ENCODE measurements around the gene GNG4.
"Not testable (repeated sequence)": the region's sequence is repeated elsewhere in the genome, so short reads cannot be mapped to it uniquely, and the experiment has no call there.

The GNG4 gene

DNA sequence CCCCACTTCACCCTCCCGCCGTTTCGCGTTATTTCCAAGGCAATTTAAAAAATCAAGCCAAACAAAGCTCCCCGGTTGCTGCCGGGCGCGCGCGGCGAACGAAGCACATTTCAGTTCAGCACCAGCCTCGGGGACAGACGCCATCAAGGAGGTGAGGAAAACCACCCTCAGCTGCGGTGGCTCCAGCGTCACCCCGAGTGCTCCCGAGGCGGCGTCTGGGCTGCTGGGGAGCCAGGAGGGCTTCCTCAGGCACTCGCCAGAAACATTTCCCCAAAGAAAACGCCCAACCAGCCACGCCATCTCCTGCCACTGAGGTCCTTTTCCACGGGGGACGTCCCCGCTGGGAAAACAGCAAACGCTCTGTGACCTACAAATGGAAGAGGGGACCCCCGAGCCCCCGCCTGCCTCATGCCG, 623 bp downstream of the GNG4 start:
- DNase-seq = peak; percentile 39

DNA sequence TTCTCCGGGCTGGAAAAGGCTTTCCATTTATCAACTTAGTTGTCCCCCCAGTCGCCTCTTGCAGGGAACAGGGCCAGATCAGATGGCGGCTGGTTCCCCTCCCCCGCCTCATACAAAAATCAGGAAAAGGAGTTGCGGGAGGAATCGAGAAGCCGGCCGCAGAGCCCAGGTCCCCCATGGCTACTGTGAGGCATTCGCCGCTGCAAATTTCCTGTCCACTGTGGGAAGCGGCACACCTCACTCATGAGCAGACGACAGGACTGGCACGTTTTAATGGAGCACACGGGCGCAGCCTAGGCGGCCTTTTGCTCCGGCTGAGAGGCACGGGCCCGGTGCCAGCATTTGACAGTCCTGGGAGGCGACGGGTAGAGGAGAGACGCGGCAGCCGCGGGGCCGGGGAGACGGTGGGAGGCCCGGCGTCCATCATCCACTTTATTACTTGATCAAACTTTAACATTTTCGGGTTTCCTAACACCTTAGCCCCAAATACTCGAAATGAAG, 1.1 kb downstream of the GNG4 start:
- DNase-seq = no peak

DNA sequence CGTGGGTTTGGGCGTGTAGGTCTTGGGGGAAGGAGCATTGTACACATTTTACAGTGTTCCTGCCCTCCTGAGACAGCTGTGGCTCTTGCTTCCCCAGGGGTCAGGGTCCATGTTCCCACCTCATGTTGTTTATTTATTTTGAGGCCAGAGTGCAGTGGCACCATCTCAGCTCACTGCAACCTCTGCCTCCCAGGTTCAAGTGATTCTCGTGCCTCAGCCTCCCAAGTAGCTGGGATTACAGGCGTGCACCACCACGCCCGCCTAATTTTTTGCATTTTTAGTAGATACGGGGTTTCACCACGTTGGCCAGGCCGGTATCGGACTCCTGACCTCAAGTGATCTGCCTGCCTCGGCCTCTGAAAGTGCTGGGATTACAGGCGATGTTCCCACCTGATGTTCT, 2.0 kb downstream of the GNG4 start:
- DNase-seq = not testable (repeated sequence)

DNA sequence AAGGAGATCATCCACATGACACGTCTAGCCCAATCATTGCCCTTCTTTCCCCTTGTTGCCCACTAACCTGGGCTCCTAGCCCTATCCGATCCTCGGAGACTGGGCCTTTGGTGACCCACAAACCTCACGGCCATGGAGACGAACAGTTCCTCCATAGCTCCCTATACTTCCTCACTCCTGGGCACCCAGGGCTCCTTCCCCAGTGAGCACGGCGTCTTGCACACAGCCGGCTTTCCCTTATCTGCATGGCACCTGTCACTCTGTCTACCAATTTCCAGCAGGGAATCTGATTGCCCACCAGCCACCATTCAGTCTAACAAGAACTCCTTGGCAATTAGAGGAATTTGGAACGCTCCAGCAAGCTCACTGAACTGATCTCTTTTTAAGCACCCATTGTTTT, 3.1 kb downstream of the GNG4 start:
- no peak for DNase-seq

DNA sequence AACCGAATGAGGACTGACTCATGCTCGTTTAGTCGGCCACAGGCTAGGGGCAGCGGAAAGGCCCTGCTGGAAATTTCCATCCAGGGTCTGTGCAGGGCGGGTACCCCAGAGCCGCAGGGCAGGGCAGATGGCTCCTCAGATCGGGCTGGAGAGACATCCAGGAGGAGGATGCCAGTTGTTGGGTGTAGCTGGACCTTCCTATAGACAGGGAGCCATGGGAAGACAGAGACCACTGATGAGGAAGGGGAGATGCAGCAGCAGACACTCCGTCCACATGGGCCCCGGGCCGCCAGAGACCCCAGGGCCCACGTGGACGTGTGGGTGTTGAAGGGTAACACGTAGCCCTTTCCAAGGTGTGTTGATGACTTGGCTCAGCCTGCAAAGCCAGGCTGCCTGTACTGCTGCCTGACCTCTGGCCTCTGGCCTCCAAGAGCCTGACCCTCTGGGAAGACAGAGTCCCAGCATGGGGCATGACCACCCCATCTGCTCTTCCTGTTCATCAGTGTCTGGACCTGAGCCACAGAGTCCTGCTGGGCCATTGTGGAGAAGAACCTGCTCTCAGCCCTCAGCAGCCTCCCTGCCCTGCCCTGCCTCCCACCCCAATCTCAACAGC, 4.8 kb downstream of the GNG4 start:
- no peak for DNase-seq

DNA sequence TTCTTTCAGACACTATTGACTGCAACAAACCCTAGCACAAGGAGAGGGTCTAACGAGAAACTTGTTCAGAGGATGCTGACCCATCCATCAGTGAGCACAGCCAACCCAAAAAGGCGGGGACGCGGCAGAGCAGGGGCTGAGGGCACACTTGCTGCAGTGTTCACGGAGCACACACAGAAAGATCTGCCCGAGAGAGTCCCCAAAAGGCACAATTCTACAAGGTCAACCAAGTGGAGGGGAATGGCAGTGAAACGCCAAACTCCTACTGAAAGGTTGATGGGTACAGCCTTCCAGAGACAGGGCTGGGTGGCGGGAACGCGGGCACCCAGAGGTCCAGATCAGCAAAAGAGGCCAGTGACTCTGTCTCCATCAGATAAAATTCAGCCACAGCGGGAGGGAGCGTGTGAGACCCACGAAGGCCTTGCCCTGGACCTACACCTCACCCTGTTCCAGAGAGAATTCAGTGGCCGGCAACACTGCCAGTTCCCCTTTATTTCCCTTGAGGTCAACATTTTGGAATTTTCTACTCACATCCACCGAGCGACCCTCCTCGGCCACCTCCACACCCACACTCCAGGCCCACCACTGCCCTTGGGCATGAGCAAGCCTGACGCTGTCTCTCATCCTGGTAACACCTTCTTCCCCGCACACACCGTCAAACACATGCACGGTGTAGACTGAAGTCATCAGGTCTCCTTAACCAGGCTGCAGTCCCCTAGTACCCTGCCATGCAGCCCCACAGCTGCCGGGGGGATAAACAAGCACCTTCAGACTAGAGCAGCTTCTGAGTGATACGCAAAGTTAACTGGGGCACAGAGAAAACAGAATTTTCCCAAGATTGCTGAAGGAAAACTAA, 5.5 kb downstream of the GNG4 start:
- no peak for DNase-seq

DNA sequence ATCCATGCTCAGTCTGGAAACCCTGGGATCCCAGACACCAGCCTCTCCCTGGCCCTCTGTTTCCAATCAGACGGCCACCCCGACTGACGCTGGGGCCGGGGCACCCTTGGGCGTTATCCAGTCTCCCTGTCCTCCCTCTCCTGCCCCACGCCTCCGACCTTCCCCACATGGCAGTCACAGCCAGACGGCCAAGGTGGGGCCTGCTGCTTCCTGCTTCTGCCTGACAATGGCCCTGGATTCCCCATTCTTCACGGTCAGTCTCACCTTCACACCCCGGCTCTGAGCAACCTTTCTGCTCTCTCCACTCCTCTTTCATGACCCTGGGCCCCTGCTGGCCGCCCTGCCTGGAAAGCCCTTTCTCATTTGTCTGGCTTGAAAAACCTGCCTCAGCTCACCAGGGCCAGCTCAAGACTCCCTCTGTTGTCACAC, 6.6 kb downstream of the GNG4 start:
- no peak for DNase-seq

DNA sequence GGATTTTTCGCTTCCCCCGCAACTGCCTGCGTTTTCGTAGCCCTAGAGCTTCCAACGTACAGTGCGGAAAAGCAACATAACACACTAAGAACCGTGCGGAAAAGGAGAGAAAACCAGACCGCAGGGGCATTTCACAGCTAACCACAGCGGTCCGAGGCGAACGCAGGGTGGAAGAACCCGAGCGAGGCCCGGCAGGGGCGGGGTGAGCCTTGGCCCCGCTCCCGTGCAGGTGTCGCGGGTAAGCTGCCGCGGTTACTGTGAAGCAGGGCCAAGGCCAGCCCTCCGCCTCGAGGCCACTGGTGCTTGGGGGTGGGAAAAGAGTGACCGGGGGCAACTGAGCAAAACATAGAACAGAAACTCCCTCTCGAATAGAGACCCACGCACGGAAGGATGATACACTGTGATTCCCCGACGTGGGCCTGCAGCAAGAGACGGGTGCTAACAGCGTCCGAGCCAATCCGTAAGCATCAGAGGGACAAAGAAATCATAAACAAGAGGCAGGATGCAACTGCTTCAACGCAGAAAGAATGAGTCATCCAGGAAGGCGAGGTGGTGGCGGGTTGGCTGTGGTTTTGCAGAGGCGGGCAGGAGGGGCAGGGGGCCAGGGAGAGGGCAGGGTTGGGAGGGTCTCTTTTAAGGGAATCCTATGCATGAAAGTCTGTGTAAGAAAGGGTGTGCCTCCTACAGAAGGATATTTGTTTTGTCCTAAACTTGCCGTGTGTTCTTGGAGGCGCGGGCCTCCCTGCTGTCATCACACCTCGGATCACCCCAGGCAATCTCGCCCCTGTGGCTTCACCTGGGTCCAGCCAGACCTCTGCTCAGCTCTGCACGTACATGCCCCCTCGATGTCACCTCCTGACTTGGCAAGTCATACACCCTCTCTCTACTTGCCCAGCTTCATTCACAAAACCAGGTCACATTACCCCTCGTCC, 7.3 kb downstream of the GNG4 start:
- DNase-seq = peak; percentile 68

DNA sequence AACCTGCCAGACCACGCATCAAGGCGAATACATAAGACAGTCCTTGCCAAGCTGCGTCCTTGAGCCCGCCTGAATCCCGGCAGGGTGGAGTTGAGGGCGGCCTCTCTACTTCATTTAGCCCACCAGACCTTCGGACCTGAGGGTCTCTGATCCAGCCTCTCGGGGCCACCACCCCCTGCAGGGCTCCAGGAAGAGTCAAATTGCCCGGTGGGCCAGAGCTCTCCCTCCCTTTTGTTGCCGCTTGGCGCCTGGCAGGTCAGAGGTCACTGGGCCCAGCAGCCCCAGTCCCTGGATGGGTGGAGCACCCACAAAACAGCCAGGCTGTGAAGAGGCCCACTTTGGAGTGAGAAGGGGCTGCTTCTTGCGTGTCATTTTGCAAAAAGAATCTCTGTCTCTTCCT, 9.0 kb downstream of the GNG4 start:
- no peak for DNase-seq

DNA sequence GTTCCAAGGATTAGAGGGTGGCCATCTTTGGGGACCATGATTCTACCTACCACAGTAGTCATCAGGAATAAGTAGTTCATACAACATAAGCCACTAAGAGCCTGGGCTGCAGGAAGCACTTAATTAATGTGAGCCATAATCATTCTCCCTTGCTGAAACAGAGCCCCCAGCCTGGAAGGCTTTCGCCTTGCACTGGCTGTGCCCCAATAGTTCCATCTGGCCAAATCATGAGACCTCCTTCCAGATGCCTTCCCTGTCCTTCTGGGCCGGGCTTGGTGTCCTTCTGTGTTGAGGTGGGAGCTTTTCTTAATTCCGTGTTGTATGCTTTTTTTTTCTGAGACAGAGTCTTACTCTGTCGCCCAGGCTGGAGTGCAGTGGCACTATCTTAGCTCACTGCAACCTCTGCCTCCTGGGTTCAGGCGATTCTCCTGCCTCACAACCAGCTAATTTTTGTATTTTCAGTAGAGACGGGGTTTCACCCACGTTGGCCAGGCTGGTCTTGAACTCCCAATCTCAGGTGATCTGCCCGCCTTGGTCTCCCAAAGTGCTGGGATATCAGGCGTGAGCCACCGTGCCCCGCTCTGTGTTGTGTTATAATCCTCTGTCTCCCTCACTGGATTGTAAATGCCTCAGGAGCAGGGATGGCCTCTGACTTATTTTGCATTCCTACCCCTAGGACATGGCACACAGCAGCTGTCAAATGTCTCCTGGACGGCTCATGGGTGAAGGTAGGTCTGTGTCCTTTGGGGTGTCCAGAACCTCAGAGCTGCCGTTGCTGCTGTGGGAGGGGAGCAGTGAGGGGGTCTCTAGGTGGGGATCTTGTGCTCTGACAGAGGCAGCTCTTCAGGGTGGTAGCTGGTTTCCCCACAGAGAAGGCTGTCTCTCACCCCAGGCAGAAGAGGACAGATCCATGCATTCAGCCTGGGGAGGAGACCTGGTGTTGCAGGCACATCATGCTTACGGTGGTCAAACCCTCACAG, 10.1 kb downstream of the GNG4 start:
- DNase-seq = no peak

DNA sequence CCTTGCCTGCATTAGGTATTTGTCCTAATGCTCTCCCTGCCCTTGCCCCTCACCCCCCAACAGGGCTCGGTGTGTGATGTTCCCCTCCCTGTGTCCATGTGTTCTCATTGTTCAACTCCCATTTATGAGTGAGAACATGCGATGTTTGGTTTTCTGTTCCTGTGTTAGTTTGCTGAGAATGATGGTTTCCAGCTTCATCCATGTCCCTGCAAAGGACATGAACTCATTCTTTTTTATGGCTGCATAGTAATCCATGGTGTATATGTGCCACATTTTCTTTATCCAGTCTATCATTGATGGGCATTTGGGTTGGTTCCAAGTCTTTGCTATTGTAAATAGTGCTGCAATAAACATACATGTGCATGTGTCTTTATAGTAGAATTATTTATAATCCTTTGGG, 11.0 kb downstream of the GNG4 start:
- not testable (repeated sequence) for DNase-seq

DNA sequence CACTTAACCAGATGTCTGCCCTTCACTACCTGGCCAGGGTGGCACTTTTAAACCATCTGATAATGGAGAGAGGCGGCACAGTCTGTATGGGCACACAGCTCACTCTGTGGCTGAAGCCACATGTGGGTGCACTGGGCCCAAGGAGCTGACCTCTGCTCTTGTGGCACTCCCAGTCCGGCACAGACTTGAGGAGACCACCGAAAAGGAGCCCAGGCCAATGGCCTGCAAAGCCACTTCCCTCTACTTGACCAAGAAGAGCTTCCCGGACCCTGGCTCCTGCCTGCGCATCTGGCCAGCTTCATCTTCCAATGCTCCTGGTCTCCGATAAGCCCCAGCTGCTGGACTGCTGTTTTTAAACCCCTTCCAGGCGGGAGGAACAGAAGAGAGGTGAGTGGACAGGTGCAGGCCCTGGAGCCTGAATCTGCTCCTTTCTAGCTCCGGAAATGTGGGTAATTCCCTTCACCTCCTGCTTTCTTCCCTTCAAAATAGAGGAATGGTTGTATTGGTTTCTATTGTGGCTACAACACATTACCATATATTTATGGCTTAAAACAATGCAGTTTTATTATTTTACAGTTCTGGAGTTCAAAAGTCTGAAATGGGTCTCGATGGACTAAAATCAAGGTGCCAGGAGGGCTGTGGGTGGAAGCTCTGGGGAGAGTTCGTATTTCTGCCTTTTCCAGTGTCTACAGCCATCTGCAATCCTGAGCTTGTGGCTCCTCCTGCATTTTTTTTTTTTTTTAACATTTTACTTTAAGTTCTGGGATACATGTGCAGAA, 11.6 kb downstream of the GNG4 start:
- no peak for DNase-seq

DNA sequence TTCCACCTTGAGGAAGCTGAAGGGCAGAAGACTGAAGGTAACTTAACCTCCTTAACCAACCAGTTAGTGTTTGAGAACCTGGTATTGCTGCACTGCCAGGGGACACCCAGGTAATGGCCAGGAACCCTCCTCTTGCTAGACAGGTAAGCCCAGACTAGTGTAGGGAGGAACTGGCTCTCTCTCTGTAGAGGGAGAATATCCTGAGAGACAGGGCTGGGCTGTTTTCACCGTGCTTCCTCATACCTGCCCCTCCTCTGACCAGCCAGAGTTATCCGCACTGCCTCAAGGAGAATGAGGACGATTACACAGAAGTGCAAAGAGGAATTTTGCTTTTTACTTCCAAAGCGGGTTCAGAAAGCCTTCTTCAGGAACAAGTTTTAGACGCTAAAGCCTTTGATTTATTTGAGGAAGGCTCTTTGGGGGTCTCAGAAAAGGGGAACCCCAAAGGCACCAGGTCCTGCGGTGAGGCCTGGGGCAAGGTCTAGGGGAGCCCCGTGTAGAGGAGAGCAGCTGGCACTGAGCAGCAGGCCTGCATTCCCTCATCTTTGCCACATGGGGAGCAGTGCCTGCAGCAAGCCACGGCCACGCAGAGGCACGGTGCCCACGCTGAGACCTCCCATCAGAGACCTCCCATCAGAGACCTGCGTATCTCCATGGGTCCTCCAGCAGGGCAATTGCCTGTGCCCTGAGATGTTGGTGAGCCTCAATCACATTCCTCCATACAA, 13.5 kb downstream of the GNG4 start:
- no peak for DNase-seq

DNA sequence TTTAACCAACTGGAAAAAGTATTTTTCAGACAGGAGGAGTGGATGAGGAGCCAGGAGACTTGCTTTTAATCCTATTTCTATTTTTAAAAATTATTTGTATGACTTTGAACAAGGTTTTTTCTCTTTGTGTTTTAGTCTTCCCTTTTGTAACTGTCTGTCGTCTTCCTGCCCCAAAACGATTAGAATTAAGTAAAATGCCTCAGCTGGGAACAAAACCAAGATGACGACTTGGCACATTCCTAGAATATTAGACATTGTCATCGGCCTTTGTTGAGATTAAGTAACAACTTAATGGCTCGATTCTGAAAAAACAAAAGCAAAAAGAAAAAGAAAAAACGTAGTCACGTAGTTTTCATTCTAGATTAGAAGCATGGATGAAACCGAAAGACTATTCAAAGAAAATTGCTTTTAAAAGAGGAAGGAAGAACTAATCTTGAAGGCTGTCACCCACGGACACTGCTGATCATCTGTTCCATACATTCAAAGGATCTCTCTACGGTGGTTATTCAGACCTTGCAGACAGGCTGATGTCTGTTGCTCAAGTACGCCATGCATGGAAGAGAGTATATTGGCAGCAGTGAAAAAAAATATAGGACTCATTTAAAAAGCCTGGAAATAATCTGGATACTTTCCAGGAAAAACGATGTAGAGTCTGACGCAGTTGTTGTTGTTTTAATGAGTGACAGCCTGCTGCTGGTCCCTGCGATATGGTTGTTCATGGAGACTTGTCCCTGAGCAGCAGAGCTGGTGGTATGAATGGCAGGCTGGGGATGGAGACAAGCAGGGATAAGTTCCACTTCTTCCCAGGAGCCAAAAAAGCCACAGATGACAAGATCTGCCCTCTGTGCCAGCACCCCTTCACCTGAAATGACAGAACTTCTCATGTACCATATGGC, 16.8 kb downstream of the GNG4 start:
- no peak for DNase-seq

DNA sequence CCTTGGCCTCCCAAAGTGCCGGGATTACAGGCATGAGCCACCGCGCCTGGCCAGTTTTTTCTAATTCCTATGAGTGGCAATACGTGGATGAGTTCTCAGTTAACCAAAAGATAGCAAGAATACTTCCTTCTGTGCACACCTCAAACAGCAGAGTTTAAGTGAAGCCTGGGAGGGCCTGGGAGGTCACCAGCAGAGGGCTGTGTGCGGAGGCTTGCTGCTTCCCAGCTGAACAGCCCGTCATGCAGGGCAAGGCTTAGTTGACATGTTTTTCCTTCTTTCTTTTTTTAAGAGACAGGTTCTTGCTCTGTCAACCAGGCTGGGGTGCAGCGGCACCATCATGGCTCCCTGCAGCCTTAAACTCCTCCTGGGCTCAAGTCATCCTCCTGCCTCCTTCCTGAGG, 17.8 kb downstream of the GNG4 start:
- no peak for DNase-seq

DNA sequence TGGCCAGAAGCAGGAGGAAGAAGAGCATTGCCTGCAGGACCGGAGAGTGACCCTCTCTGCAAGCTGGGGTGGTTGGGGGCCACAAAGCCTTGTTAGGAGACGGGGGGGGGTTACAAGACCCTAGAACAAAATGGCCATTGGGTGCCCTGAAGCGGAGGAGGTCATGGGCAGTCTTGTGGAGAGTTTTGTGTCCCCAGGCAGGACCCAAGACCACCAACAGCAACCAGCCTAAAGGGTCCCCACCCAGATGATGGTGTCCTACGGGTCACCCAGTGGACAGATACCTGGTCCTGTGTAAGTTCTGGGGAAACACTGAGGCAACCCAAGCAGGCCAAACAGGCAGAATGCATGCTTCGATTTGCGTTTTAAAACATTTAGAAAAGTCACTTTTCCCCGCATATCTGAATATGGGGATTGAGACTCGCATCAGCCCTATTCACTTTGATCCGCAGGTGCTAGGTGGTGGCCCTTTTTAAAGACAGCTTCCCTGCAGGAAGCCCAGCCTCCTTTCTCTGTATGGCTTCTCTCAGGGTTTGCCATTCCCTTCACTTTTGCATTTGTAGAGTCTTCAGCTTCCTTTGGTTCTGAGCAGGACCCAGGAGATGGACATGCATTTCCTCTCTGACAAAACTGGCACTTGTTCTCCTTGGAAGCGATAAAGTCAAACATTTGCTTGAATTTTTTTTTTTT, 21.1 kb downstream of the GNG4 start:
- DNase-seq = no peak

DNA sequence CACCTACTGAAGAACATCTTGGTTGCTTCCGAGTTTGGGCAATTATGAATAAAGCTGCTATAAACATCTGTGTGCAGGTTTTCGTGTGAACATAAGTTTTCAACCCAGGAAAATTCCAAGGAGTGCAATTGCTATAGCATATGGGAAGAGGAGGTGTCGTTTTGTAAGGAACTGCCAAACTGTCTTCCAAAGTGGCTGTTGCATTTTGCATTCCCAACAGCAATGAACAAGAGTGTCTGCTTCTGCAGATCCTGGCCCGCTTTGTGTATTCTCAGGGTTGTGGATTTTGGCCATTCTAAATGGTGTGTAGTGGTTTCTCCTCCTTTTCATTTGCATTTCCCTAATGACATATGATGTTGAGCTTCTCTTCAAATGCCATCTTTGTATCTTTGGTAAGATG, 23.8 kb downstream of the GNG4 start:
- no peak for DNase-seq

DNA sequence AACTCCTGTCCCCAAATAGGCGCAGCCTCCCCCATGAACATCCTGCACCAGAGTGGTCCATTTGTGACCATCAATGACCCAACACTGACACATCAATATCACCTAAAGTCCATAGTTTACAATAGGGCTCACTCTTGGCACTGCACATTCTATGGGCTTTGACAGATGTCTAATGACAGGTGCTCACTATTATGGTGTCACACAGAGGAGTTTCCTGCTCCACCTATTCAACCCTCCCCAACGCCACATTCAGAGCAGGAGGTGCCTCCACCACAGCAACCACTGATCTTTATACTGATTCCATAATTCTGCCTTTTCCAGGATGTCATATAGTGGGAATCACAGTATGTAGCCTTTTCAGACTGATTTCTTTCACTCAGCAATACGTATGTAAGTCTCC, 24.2 kb downstream of the GNG4 start:
- DNase-seq = no peak
